Prostate gland (tissue), 2 donors: ENCODE data around the gene ALK.

Experiments used
- POLR2AphosphoS5 ChIP-seq: sonication (generic); formaldehyde crosslinking; IDR thresholded peaks from one replicate; pipeline ENCODE4 v1.6.1; 2017; ENCODE audit warnings: antibody characterized with exemption
- TF ChIP-seq, protein P1 (sequence below), 4 experiments: fragments of 200-600 bp in 2 of 4; fragments of 450-650 bp in 2 of 4; sonication (generic) in 2 of 4; IDR thresholded peaks; 1 replicate in 3 of 4; 2 replicates in 1 of 4; pipeline ENCODE4 v1.5.1; 2016 to 2019; ENCODE audit warnings: antibody characterized with exemption in 4 of 4, mild to moderate bottlenecking in 2 of 4, moderate library complexity in 2 of 4

GRCh38 chr2:29478641-29479040, 442.7 kb downstream of the ALK start:
- TF ChIP-seq, protein P1, sequence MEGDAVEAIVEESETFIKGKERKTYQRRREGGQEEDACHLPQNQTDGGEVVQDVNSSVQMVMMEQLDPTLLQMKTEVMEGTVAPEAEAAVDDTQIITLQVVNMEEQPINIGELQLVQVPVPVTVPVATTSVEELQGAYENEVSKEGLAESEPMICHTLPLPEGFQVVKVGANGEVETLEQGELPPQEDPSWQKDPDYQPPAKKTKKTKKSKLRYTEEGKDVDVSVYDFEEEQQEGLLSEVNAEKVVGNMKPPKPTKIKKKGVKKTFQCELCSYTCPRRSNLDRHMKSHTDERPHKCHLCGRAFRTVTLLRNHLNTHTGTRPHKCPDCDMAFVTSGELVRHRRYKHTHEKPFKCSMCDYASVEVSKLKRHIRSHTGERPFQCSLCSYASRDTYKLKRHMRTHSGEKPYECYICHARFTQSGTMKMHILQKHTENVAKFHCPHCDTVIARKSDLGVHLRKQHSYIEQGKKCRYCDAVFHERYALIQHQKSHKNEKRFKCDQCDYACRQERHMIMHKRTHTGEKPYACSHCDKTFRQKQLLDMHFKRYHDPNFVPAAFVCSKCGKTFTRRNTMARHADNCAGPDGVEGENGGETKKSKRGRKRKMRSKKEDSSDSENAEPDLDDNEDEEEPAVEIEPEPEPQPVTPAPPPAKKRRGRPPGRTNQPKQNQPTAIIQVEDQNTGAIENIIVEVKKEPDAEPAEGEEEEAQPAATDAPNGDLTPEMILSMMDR (IDR thresholded peaks at IDR 0.05) = no peak
- TF ChIP-seq POLR2AphosphoS5 = no peak
